Trophoblast cell (in vitro differentiated cells and primary cell): ENCODE data around the gene GJA5.

Experiments
- DNase-seq, 2 donors: peaks; one replicate each; pipeline ENCODE4 v3.0.0-alpha.2; 2016
- H2AFZ ChIP-seq: 2 replicates; pipeline ENCODE4 v1.6.1; 2013; ENCODE audit warnings: low read length, moderate library complexity, mild to moderate bottlenecking; ENCODE audit not compliant: insufficient read depth, poor library complexity
- H2AK5ac ChIP-seq: 2 replicates; pipeline ENCODE4 v1.6.1; 2013; ENCODE audit warnings: mild to moderate bottlenecking, low read length
- H2BK120ac ChIP-seq: 2 replicates; pipeline ENCODE4 v1.6.1; 2013; ENCODE audit warnings: low read length, mild to moderate bottlenecking, moderate library complexity; ENCODE audit not compliant: insufficient read depth, poor library complexity
- H2BK12ac ChIP-seq: 2 replicates; pipeline ENCODE4 v1.6.1; 2013; ENCODE audit warnings: mild to moderate bottlenecking, low read length, moderate library complexity
- H2BK5ac ChIP-seq: 2 replicates; pipeline ENCODE4 v1.6.1; 2013; ENCODE audit warnings: low read length, low read depth, moderate library complexity, mild to moderate bottlenecking; ENCODE audit not compliant: poor library complexity
- H3K14ac ChIP-seq: 2 replicates; pipeline ENCODE4 v1.6.1; 2013; ENCODE audit warnings: mild to moderate bottlenecking, low read length
- H3K18ac ChIP-seq: 2 replicates; pipeline ENCODE4 v1.6.1; 2013; ENCODE audit warnings: mild to moderate bottlenecking, low read length
- H3K23ac ChIP-seq: 2 replicates; pipeline ENCODE4 v1.6.1; 2013; ENCODE audit warnings: low read length
- H3K27ac ChIP-seq: 2 replicates; pipeline ENCODE4 v1.5.1; 2013; ENCODE audit warnings: low read depth, mild to moderate bottlenecking, inconsistent platforms, low read length, moderate library complexity
- H3K27me3 ChIP-seq: 2 replicates; pipeline ENCODE4 v1.6.1; 2013; ENCODE audit warnings: inconsistent platforms, mild to moderate bottlenecking, low read length, moderate library complexity; ENCODE audit not compliant: insufficient read depth
- H3K36me3 ChIP-seq, 2 experiments: 1 replicate in 1 of 2; 2 replicates in 1 of 2; pipeline ENCODE4 v1.6.1; 2013; ENCODE audit warnings: low read length in 2 of 2, mild to moderate bottlenecking in 2 of 2, moderate library complexity in 1 of 2; ENCODE audit not compliant: insufficient read depth in 2 of 2, control insufficient read depth in 1 of 2
- H3K4ac ChIP-seq: 2 replicates; pipeline ENCODE4 v1.6.1; 2013; ENCODE audit warnings: low read depth, mild to moderate bottlenecking, low read length, moderate library complexity
- H3K4me1 ChIP-seq, 2 experiments: 1 replicate in 1 of 2; 2 replicates in 1 of 2; pipeline ENCODE4 v1.6.1; 2013; ENCODE audit warnings: low read length in 2 of 2, mild to moderate bottlenecking in 2 of 2, moderate library complexity in 1 of 2; ENCODE audit not compliant: insufficient read depth in 2 of 2, control insufficient read depth in 1 of 2
- H3K4me2 ChIP-seq: 2 replicates; pipeline ENCODE4 v1.6.1; 2013; ENCODE audit warnings: inconsistent platforms, mild to moderate bottlenecking, low read length, moderate library complexity
- H3K4me3 ChIP-seq: 2 replicates; pipeline ENCODE4 v1.5.1; 2013; ENCODE audit warnings: mild to moderate bottlenecking, low read depth, low read length, inconsistent platforms
- H3K79me1 ChIP-seq: one replicate; pipeline ENCODE4 v1.6.1; 2013; ENCODE audit warnings: low read length
- H3K79me2 ChIP-seq: 2 replicates; pipeline ENCODE4 v1.6.1; 2013; ENCODE audit warnings: low read length, mild to moderate bottlenecking; ENCODE audit not compliant: control insufficient read depth, insufficient read depth, poor library complexity
- H3K9ac ChIP-seq: 2 replicates; pipeline ENCODE4 v1.6.1; 2013; ENCODE audit warnings: mild to moderate bottlenecking, low read length
- H3K9me3 ChIP-seq: 2 replicates; pipeline ENCODE4 v1.6.1; 2013; ENCODE audit warnings: low read depth, mild to moderate bottlenecking, control low read depth, inconsistent platforms, low read length; ENCODE audit not compliant: insufficient read depth
- H4K12ac ChIP-seq: 2 replicates; pipeline ENCODE4 v1.6.1; 2013; ENCODE audit warnings: low read depth, mild to moderate bottlenecking, low read length, moderate library complexity
- H4K8ac ChIP-seq: 2 replicates; pipeline ENCODE4 v1.6.1; 2013; ENCODE audit warnings: low read depth, mild to moderate bottlenecking, low read length, moderate library complexity
- H4K91ac ChIP-seq: one replicate; pipeline ENCODE4 v1.6.1; 2013; ENCODE audit warnings: low read depth, mild to moderate bottlenecking, low read length, moderate library complexity

Gene GJA5

DNA sequence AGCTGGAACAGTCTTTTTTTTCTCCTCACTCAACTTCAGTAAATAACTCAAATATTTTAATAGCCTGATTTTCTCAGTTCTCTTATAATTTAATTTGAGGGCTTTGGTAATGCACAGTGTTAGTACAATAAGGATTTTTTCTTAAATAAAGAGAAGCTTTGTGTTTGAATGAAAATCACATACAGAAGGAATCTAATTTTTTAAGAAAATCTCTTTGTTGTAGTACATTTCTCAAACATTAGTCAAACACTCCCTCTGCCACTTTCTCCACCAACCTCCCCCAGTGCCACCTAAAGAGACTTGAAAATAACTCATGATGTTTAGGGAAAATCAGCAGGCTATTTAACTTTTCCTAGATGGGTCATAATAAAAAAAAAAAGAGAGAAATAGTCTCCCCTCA, 47.8 kb downstream of the GJA5 start:
- H4K8ac ChIP-seq = no peak overlapping the region
- H2BK12ac ChIP-seq = no peak overlapping the region
- no peak overlapping the region for H3K4me3 ChIP-seq
- no peak overlapping the region for H3K23ac ChIP-seq
- no peak overlapping the region for H3K9ac ChIP-seq
- DNase-seq = no peak
- peaks cover under 1 to 6% of the 10 kb centered on the region in 2 experiments for H3K4me1 ChIP-seq
- H2AK5ac ChIP-seq = no peak overlapping the region
- no peak overlapping the region for H4K12ac ChIP-seq
- no peaks in the 10 kb centered on the region for H3K9me3 ChIP-seq
- H3K36me3 ChIP-seq = no peaks in the 10 kb centered on the region
- H3K79me2 ChIP-seq = no peaks in the 10 kb centered on the region
- H3K4me2 ChIP-seq = no peak overlapping the region
- no peak overlapping the region for H3K14ac ChIP-seq
- H3K27me3 ChIP-seq = no peaks in the 10 kb centered on the region
- no peak overlapping the region for H4K91ac ChIP-seq
- no peaks in the 10 kb centered on the region for H3K79me1 ChIP-seq
- no peak overlapping the region for H2BK5ac ChIP-seq
- H2AFZ ChIP-seq = no peak overlapping the region
- no peak overlapping the region for H3K18ac ChIP-seq
- H2BK120ac ChIP-seq = no peak overlapping the region
- H3K27ac ChIP-seq = no peak overlapping the region
- H3K4ac ChIP-seq = no peak overlapping the region
